HG03558 (cell line): ENCODE measurements around the gene EYA2.

Experiments
- ATAC-seq: cut with Tn5 transposase; IDR thresholded peaks from one replicate; pipeline ENCODE4 v1.9.1; 2021; ENCODE audit warnings: moderate number of reproducible peaks; ENCODE audit not compliant: unreplicated experiment; ENCODE audit errors: extremely low read depth

EYA2 gene

GRCh38 chr20:47028487-47028886 is 133.8 kb downstream of the EYA2 start:
- no peak for ATAC-seq

- ATAC-seq: no peak
Observed at GRCh38 chr20:47029845-47030244, 135.2 kb downstream of the EYA2 start.

- ATAC-seq: no peak
Observed at GRCh38 chr20:47030271-47030810, 135.7 kb downstream of the EYA2 start.

- no peak for ATAC-seq
Observed at GRCh38 chr20:47031004-47031403, 136.4 kb downstream of the EYA2 start.

GRCh38 chr20:47031821-47032220 is 137.2 kb downstream of the EYA2 start:
- no peak for ATAC-seq

GRCh38 chr20:47032933-47033578 is 138.4 kb downstream of the EYA2 start:
- ATAC-seq: no peak

- no peak for ATAC-seq
Observed at GRCh38 chr20:47033665-47034064, 139.0 kb downstream of the EYA2 start.

GRCh38 chr20:47035026-47035590 is 140.5 kb downstream of the EYA2 start:
- no peak for ATAC-seq

- no peak for ATAC-seq
Observed at GRCh38 chr20:47036091-47036870, 141.6 kb downstream of the EYA2 start.

- no peak for ATAC-seq
Observed at GRCh38 chr20:47038566-47039560, 144.2 kb downstream of the EYA2 start.

GRCh38 chr20:47040506-47041125 is 146.0 kb downstream of the EYA2 start:
- ATAC-seq: no peak

- no peak for ATAC-seq
Observed at GRCh38 chr20:47041396-47041899, 146.8 kb downstream of the EYA2 start.

GRCh38 chr20:47042464-47042863 is 147.8 kb downstream of the EYA2 start:
- no peak for ATAC-seq

GRCh38 chr20:47043086-47043485 is 148.4 kb downstream of the EYA2 start:
- ATAC-seq: no peak

GRCh38 chr20:47044938-47045337 is 150.3 kb downstream of the EYA2 start:
- no peak for ATAC-seq

GRCh38 chr20:47048054-47048453 is 153.4 kb downstream of the EYA2 start:
- ATAC-seq: no peak

- ATAC-seq: no peak
Observed at GRCh38 chr20:47049771-47050170, 155.1 kb downstream of the EYA2 start.

GRCh38 chr20:47050996-47051395 is 156.4 kb downstream of the EYA2 start:
- ATAC-seq: no peak

- ATAC-seq: no peak
Observed at GRCh38 chr20:47051936-47052526, 157.4 kb downstream of the EYA2 start.
